HG02885 (cell line): ENCODE data around the gene FKBP4.
A peak's percentile ranks its signal among the peaks of the same experiment; 100 is the strongest.

Experiments
- ATAC-seq: cut with Tn5 transposase; IDR thresholded peaks from one replicate; pipeline ENCODE4 v1.9.1; 2021; ENCODE audit warnings: mild to moderate bottlenecking; ENCODE audit not compliant: unreplicated experiment, poor library complexity

Gene FKBP4

GRCh38 chr12:2811801-2812200 lies 17.0 kb downstream of the FKBP4 start:
- no peak for ATAC-seq

DNA sequence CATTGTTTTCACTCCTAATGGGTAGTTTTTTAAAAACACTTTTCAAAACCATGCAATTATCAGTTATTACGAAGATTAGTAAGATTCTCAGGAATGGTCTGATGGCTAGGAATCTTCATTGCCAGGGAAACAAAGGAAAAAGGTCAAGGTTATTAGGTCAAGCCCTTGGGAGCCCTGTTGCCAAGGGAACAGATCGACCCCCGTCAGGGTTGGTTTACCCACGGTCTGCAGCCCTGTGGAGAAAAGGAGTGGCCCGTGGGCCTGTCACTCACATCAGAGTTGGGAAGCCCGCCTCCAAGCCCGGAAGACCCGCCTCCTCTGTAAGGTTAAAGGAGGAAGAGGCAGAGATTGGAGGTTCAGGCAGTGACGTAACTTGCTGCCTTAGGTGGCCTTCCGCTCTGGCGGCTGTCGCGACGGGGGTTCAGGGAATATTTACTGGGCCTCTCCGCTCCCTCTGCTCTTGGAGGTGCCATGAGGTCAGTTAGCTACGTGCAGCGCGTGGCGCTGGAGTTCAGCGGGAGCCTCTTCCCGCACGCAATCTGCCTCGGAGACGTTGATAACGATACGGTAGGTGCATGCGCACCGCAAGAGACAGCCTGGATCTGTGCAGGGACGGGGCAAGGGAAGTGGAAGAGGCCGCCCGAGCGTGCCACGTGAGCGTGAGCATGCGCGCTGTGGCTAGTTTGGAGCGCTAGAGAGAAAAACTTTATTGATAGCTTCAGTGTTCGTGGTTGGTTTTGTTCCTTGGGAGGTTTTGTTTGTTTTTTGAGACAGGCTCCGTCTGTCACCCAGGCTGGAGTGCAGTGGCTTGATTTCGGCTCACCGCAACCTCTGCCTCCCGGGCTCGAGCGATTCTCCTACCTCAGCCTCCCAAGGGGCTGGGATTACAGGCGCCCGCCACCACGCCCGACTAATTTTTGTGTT lies 17.8 kb downstream of the FKBP4 start, which contains the start of gene ITFG2:
ITFG2 (plus strand) TSS at position 379 of the 924 bp plus-strand sequence; CDS start at position 472, 93 bp downstream.
- peak; percentile 95 for ATAC-seq

DNA sequence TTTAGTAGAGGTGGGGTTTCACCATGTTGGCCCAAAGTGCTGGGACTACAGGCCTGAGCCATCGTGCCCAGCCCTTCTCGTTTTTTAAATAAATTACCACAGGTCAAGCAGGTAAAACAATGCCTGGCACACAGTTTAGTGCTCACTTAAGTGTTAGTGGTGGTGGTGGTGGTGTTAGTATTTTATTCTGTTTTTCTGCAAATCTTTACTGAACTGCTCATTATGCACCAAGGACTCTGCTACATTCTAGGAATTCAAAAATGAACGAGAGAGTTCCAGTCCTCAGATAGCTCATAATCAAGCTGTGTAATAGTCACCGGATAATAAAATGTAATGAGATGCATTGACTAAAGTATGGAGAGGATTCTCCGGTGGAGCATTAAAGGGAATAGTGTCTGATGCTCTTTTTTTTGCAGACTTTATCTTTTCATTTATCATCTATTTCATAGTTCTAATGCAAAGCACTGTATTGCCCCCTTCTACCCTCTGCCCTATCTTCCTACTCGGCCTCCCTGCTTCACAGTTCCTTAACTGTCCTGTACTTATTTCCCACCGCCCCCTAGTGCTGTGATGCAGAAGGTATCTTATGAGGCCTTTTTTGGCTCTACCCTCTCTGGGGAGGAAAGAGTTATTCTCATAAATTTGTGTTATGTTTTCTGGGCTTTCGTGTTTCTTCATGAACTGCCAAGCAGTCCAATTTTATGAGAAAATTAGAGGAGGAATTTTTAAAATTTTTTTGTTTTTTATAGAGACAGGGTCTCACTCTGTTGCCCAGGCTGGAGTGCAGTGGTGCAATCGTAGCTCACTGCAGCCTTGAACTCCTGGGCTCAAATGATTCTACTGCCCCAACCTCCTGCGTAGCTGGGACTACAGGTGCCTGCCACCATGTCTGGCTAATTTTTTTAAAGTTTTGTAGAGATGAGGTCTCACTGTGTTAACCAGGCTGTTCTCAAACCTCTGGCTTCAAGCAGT lies 18.7 kb downstream of the FKBP4 start:
- ATAC-seq, result peak; percentile 46

GRCh38 chr12:2819810-2820209 lies 25.0 kb downstream of the FKBP4 start:
- no peak for ATAC-seq

DNA sequence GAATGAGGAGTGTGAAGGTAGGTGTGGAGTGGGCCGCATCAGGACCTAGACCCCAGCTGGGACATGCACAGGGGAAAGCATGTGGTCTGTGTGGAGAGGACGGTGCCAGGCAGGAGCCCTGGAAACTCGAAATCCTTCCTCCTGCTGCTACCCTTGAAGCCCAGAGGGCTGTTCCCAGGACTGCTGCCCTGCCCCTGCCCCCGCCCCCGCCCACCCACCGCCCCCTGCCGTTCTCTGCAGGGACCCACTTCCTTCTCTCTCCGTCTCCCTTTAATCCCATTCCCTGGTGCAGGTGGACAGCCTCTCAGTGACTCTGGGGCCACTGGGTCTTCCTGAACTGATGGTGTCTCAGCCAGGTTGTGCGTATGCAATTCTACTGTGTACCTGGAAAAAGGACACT lies 25.7 kb downstream of the FKBP4 start:
- ATAC-seq, result no peak

- no peak for ATAC-seq
These were observed 28.7 kb downstream of the FKBP4 start for GRCh38 chr12:2823483-2823882.

GRCh38 chr12:2824541-2824940 lies 29.8 kb downstream of the FKBP4 start:
- ATAC-seq, result no peak

GRCh38 chr12:2825132-2825531 lies 30.4 kb downstream of the FKBP4 start:
- no peak for ATAC-seq

GRCh38 chr12:2826036-2826435 lies 31.3 kb downstream of the FKBP4 start:
- no peak for ATAC-seq

- ATAC-seq, result no peak
These were observed 32.1 kb downstream of the FKBP4 start for GRCh38 chr12:2826721-2827515.

GRCh38 chr12:2829275-2829674 lies 34.5 kb downstream of the FKBP4 start:
- no peak for ATAC-seq

GRCh38 chr12:2832550-2833127 lies 37.9 kb downstream of the FKBP4 start:
- ATAC-seq, result no peak

DNA sequence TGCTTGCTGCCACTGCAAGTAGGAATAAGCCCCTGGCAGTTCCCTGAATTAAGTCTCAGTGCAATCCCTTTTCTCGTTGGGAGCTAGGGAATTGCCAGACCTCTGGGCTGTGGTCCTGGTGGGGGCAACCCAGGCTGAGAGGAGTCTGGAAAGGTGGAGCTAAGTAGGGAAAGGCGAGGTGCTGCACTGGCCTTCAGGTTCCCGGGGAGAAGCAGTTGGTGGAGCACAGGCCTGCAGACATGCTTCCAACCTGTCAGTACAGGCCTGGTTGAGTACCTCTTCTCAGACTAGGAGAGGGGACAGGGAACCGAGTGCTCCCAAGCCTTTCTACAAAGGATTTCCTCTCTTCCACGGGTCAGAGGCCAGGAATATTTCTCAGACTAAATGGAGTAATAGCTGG lies 38.6 kb downstream of the FKBP4 start:
- no peak for ATAC-seq

GRCh38 chr12:2833810-2834209 lies 39.0 kb downstream of the FKBP4 start:
- no peak for ATAC-seq

GRCh38 chr12:2834581-2835491 lies 40.1 kb downstream of the FKBP4 start, which contains the start of gene NRIP2:
NRIP2 (minus strand) TSS chr12:2835035; CDS start chr12:2834983, 52 bp downstream.
- ATAC-seq, result no peak

- no peak for ATAC-seq
These were observed 41.1 kb downstream of the FKBP4 start for GRCh38 chr12:2835691-2836403.

DNA sequence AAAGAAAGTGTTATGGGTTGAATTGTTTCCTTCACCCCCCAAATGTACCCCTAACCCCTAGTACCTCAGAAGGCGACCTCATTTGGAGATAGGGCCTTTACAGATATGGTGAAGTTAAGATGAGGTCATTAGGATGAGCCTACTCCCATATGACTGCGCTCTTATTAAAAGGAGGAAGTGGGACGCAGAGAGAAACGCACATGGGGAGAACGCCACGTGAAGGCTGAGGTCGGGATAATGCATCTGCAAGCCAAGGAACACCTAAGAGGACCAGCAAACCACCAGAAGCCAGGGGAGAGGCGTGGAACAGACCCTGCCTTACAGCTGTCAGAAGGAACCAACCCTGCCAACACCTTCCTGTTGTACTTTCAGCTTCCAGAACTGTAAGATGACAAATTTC lies 41.8 kb downstream of the FKBP4 start:
- ATAC-seq, result no peak

DNA sequence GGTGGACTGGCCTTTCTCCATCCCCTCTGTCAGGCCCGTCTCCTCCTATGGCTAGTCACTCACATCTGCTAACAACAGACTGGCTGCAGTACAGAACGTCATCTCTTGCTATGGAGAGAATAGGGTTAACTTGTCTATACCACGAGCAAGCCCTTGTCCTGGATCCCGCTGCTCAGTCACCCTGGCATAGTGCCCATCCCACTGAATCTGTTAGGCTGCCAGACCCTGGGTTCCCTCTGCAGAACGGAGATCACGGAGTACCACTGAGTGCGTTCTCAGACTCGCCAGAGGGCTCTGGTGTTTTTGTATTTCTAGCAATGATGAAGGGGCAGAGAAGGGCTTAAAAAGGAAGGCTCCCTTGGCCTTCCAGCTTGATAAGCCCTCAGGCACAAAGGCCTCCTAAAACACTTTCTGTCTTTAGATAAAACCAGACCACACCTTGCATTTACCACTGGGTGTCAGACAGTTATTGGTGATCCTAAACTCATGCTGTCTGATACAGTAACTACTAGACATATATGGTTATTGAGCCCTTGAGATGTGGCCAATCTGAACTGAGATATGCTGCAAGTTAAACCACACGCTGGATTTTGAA lies 46.4 kb downstream of the FKBP4 start:
- no peak for ATAC-seq
